GM19239 (cell line): ENCODE measurements around the gene SCAP.
"Not testable (repeated sequence)": the region's sequence is repeated elsewhere in the genome, so short reads cannot be mapped to it uniquely, and the experiment has no call there.

Experiments used
- DNase-seq: peaks from one replicate; pipeline ENCODE4 v3.0.0; 2011; ENCODE audit warnings: low spot score; ENCODE audit not compliant: insufficient read length
- FAIRE-seq: peaks from 2 replicates; lab custom pipeline; 2011; peaks lifted over from hg19 to GRCh38; lab: Jason Lieb, UNC

Gene SCAP

DNA sequence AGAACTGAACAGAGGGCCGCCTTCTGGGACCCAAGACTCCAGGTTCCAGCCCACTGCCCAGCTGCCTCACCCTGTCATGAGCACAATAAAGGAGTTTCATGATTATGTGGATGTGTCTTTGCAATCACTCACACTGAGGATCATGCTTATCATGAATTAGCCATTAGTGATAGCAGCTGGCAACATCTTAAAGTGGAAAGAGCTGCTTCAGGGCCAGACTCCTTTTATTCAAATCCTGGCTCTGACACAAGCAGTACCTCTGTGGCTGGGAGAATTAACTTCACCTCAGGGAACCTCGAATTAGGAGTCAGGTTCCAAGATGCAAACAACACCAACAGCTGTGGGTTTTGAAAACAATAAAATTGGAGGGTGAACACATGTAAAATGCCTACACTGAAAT, 6.6 kb upstream of the SCAP start:
- DNase-seq, result no peak
- FAIRE-seq, result no peak

DNA sequence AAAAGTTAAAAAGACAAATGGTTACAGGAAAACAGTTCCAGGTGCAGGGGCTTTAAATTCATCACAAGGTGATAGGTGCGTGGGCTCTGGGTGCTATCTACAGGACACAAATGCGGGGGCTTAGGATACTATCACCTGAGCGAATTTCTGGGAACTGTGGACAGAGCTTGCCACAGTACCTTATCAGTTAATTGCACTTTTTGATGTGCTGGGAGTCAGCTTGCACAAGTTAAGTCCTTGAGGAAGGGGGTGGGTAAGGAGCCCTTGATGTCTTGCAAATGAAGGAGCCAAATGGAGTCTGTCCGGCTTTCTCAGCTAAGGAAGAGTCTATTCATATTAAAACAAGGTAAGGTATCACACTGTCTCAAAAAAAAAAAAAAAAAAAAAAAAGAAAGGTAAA, 6.0 kb upstream of the SCAP start:
- not testable (repeated sequence) for DNase-seq, FAIRE-seq

GRCh38 chr3:47480267-47480666, 4.5 kb upstream of the SCAP start:
- not testable (repeated sequence) for FAIRE-seq

GRCh38 chr3:47479826-47480160, 4.1 kb upstream of the SCAP start:
- DNase-seq, result no peak
- no peak for FAIRE-seq

More at GRCh38 chr3:47480267-47480666, 4.5 kb upstream of the SCAP start:
- DNase-seq, result not testable (repeated sequence)

GRCh38 chr3:47478022-47478421, 2.3 kb upstream of the SCAP start:
- no peak for DNase-seq
- FAIRE-seq, result no peak

DNA sequence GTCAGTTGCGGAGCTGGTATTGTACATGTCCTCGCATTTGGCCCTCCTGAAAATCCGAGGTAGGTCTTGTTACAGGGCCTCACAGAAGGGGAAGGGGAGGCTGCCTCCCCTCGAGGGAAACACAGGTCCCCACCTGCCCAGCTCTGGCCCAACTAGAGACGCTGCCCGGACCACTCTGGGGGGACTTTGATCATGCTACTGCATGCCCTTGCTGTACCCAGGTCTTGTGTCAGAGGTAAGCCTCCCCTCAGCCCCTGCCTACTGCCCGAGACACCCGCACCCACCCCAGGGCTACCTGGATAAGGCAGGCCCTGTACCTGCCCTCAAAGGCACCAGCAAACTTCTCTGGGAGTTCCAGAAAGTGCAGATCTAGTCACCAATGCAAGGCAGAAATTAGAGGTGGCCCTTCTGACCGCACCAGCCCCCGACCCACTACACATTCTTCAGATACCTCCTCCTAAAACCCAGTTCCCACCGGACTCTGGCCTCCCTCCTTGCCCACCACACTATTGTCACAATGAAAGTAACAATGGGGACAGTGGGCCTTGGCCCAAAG, 981 bp upstream of the SCAP start:
- DNase-seq, result no peak
- FAIRE-seq, result no peak

- DNase-seq, result no peak
- no peak for FAIRE-seq
Measured at GRCh38 chr3:47476330-47476626, 537 bp upstream of the SCAP start.

GRCh38 chr3:47475029-47475569, 642 bp downstream of the SCAP start:
- DNase-seq (peak; percentile 30), FAIRE-seq (peak; percentile 14)

GRCh38 chr3:47473391-47473790, 2.4 kb downstream of the SCAP start:
- FAIRE-seq, result no peak
- no peak for DNase-seq

DNA sequence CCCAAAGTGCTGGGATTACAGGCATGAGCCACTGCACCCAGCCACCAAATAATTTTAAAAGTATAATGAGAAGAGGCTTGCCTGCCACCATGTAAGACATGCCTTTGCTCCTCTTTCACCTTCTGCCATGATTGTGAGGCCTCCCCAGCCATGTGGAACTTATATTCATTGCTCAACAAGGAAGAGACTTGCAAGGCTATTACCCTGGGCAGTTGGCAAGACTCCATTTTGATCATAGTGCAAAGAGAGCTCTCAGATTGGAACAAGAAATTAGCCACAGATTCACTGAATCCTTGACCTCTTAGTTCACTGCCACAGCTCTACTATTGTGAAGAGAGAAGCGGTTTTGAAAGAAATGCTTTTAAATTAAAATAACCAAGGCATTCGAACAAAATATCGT, 6.1 kb downstream of the SCAP start:
- no peak for FAIRE-seq
- no peak for DNase-seq

- not testable (repeated sequence) for DNase-seq, FAIRE-seq
Measured at GRCh38 chr3:47468315-47468714, 7.4 kb downstream of the SCAP start.

GRCh38 chr3:47464588-47464987, 11.2 kb downstream of the SCAP start:
- FAIRE-seq (no peak), DNase-seq (no peak)

- not testable (repeated sequence) for FAIRE-seq, DNase-seq
Measured at GRCh38 chr3:47459534-47460085, 16.1 kb downstream of the SCAP start.

DNA sequence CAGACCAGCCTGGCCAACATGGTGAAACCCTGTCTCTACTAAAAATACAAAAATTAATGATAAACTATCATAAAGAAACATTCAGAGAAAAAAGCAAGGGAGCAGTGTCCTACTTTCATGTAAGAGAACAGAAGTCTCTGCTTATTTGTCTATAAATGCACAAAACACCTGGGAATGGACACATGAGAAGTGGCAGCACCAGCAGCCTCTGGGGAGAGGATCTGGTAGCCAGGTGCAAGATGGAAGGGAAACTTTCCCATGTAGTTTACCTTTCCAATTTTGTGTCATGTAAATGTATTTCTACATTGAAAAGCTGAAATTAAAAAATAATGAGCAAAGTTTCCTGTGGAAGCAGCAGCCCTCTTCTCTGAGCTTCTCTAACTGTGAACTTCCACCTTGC, 18.8 kb downstream of the SCAP start:
- FAIRE-seq (no peak), DNase-seq (no peak)

- FAIRE-seq (no peak), DNase-seq (no peak)
Measured at GRCh38 chr3:47455806-47456452, 19.8 kb downstream of the SCAP start.

GRCh38 chr3:47452453-47453215, 23.1 kb downstream of the SCAP start:
- FAIRE-seq (no peak), DNase-seq (no peak)

GRCh38 chr3:47444103-47444502, 31.6 kb downstream of the SCAP start:
- DNase-seq (no peak), FAIRE-seq (no peak)

GRCh38 chr3:47443611-47443995, 32.1 kb downstream of the SCAP start:
- DNase-seq (no peak), FAIRE-seq (no peak)

- DNase-seq (no peak), FAIRE-seq (no peak)
Measured at GRCh38 chr3:47441796-47442551, 33.8 kb downstream of the SCAP start.

GRCh38 chr3:47440131-47440530, 35.6 kb downstream of the SCAP start:
- no peak for FAIRE-seq

More at GRCh38 chr3:47440131-47440530, 35.6 kb downstream of the SCAP start:
- no peak for DNase-seq
